ENCODE data around the gene GPALPP1. TPM values are rescaled to one million over a fixed set of nuclear protein-coding genes. Genes with fewer than 3 reads are reported as not detected.

Gene GPALPP1
- total RNA-seq, 4 donors from 2014 or later = 17.1 to 27.3 (median 21.7) TPM

DNA sequence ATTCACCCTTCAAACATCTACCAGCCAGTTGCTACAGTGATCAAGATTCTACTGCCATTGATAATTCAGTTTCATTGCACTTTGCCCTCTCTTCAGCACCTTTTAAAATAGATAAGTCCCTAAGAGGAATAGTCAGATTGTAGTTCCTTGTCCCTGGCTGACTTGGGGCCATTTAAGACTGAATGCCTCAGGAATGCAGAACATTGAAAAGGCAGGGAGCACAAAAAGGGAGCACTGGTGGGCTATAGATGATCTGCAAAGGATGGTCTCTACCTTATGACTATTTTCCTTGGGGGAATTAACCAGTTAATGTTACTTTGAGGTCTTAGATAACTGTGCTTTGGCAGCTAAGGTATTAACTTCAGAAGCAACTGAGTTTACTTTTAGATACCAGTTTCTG is 46.9 kb downstream of the GPALPP1 start:
- TF ChIP-seq, protein P1, sequence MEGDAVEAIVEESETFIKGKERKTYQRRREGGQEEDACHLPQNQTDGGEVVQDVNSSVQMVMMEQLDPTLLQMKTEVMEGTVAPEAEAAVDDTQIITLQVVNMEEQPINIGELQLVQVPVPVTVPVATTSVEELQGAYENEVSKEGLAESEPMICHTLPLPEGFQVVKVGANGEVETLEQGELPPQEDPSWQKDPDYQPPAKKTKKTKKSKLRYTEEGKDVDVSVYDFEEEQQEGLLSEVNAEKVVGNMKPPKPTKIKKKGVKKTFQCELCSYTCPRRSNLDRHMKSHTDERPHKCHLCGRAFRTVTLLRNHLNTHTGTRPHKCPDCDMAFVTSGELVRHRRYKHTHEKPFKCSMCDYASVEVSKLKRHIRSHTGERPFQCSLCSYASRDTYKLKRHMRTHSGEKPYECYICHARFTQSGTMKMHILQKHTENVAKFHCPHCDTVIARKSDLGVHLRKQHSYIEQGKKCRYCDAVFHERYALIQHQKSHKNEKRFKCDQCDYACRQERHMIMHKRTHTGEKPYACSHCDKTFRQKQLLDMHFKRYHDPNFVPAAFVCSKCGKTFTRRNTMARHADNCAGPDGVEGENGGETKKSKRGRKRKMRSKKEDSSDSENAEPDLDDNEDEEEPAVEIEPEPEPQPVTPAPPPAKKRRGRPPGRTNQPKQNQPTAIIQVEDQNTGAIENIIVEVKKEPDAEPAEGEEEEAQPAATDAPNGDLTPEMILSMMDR (IDR thresholded peaks at IDR 0.05; ENCODE audit: low read depth) = no peak

DNA sequence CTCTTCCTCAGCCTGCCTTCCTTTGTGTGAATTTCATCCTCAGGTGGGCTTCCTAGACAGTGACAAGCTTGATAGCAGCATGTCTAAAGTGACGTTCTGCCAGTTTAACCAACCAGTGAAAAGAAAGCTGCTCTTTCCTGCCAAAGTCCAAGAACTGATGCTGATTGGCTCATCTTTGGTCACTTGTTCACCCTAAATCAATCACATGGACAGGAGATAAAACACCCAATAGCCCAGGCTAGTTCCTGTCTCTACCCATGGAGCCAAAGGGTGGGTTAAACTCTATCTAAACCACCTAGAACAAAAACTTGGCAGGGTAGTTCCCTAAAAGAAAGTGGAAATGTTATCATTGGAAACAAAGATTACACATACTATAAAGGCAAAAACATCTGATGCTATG is 50.8 kb downstream of the GPALPP1 start:
- TF ChIP-seq, protein P1 (IDR thresholded peaks at IDR 0.05; ENCODE audit: low read depth) = no peak

- TF ChIP-seq, protein P1 (IDR thresholded peaks at IDR 0.05; ENCODE audit: low read depth) = no peak
These were observed 51.3 kb downstream of the GPALPP1 start for GRCh38 chr13:45040622-45041021.

GRCh38 chr13:45042539-45042938 is 53.2 kb downstream of the GPALPP1 start:
- TF ChIP-seq, protein P1 (IDR thresholded peaks at IDR 0.05; ENCODE audit: low read depth) = no peak

DNA sequence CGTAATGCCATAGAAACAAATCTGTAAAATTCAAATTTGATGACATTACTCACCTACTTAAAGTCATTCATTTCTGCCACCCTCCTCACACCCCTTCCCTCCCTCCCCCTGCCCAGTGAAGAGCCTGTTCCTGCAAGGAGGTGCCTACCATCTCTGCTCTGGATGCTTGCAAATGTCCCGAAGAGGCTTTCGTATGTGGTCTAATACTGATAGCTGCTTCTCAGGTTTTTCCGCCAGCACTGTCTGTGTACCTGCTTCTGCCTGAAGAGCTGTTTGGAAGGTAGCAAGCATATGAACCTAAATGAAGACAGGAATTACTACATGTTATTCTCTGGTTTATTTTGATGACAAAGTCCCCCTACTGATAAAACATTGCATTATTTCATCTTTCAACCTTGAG is 57.1 kb downstream of the GPALPP1 start:
- TF ChIP-seq, protein P1 (IDR thresholded peaks at IDR 0.05; ENCODE audit: low read depth) = no peak

- TF ChIP-seq, protein P1 (IDR thresholded peaks at IDR 0.05; ENCODE audit: low read depth) = no peak
These were observed 58.3 kb downstream of the GPALPP1 start for GRCh38 chr13:45047394-45048310.

DNA sequence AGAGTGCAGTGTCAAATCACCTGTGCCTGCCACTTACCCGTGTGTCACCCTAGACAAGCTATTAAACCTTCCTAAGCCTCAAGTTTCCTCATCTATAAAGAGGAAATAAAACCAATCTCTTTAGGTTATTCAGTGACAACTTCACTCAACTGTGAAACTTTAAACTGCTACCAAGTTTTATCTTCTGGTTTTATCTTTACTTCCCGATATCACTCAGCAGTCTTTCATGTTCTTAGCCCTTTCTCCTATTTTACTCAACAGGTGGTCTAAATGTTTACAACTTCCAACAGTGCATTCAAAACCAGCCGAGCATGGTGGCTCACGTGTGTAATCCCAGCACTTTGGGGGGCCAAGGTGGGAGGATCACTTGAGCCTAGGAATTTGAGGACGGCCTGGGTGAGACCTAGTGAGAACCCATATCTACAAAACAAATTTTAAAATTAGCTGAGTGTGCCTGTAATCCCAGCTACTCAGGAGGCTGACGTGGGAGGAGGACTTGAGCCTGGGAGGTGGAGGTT is 59.6 kb downstream of the GPALPP1 start:
- TF ChIP-seq, protein P1 (IDR thresholded peaks at IDR 0.05; ENCODE audit: low read depth) = no peak

Data from subcutaneous adipose tissue (tissue), 4 donors.